ENCODE data around the gene SF1.

Gene SF1

GRCh38 chr11:64790205-64791095 is 12.1 kb upstream of the SF1 start:
- Histone ChIP-seq H3K27ac (ENCODE audit: low read length) (no peak overlapping the region), H3K9me3 (ENCODE audit: control insufficient read depth in 2 of 2, low read length in 2 of 2) (no peaks in the 10 kb centered on the region), H3K9ac (ENCODE audit: low read length in 2 of 2) (no peak overlapping the region), H3K27me3 (ENCODE audit: control insufficient read depth in 1 of 2, insufficient read depth in 2 of 2, low read length in 2 of 2) (no peaks in the 10 kb centered on the region), H3K36me3 (ENCODE audit: control insufficient read depth in 2 of 2, insufficient read depth in 2 of 2, low read length in 2 of 2) (peaks cover 0 to 10% of the 10 kb centered on the region in 2 donors), H3K4me3 (ENCODE audit: low read length in 2 of 2) (no peak overlapping the region), H3K4me1 (ENCODE audit: control insufficient read depth, insufficient read depth, low read length) (peaks cover 3% of the 10 kb centered on the region)

DNA sequence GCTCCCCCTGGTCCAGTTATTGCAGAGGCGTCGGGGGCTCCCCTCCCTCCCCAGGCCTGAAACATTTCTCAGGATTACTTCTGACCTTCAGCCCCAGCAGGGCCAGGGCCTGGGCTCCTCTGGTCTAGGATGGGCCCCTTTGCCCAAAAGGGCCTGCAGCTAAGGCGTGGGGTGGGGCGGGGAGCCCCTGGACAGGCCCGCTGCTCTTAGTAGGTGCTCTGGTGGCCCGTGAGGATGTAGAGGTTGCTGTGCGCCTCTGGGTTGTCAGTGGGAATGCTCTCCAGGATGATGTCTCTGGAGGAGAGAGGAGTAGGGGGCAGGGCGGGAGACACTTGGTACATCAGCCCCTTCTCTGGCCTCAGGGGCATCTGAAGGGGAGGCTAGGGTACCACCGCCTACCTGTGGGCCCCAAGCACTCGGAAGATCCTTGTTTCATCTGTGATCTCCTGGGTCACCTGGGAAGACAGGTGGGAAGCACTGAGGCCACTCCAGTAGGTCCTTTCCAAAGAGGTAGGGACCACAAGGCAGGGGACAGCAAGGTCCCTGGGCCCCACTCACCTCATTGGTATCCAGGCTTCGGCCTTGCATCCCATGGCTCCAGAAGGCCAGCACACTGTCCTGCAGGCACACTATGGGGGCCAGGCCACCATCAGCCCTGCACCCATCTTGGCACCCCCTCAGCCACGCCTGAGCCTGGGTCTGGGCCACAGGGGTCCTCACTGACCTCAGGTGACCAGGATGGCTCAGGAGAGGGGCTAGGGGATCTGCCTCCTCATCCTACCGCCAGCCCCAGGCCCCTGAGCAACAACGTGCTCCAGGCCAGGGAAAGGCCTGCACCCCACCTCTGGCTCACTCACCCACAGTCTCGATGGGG is 11.2 kb upstream of the SF1 start:
- H3K36me3 ChIP-seq (ENCODE audit: control insufficient read depth in 2 of 2, insufficient read depth in 2 of 2, low read length in 2 of 2) = peaks cover 0 to 10% of the 10 kb centered on the region in 2 donors
- no peak overlapping the region for H3K27ac ChIP-seq (ENCODE audit: low read length)
- H3K9me3 ChIP-seq (ENCODE audit: control insufficient read depth in 2 of 2, low read length in 2 of 2) = no peaks in the 10 kb centered on the region
- no peaks in the 10 kb centered on the region for H3K27me3 ChIP-seq (ENCODE audit: control insufficient read depth in 1 of 2, insufficient read depth in 2 of 2, low read length in 2 of 2)
- peaks cover 3% of the 10 kb centered on the region for H3K4me1 ChIP-seq (ENCODE audit: control insufficient read depth, insufficient read depth, low read length)
- H3K9ac ChIP-seq (ENCODE audit: low read length in 2 of 2) = no peak overlapping the region
- H3K4me3 ChIP-seq (ENCODE audit: low read length in 2 of 2) = no peak overlapping the region

GRCh38 chr11:64788321-64789215 is 10.2 kb upstream of the SF1 start:
- H3K4me1 ChIP-seq (ENCODE audit: control insufficient read depth, insufficient read depth, low read length) = peaks cover 3% of the 10 kb centered on the region
- no peak overlapping the region for H3K27ac ChIP-seq (ENCODE audit: low read length)
- no peak overlapping the region for H3K9ac ChIP-seq (ENCODE audit: low read length in 2 of 2)
- H3K4me3 ChIP-seq (ENCODE audit: low read length in 2 of 2) = no peak overlapping the region
- no peaks in the 10 kb centered on the region for H3K9me3 ChIP-seq (ENCODE audit: control insufficient read depth in 2 of 2, low read length in 2 of 2)
- no peaks in the 10 kb centered on the region for H3K27me3 ChIP-seq (ENCODE audit: control insufficient read depth in 1 of 2, insufficient read depth in 2 of 2, low read length in 2 of 2)
- peaks cover 0 to 10% of the 10 kb centered on the region in 2 donors for H3K36me3 ChIP-seq (ENCODE audit: control insufficient read depth in 2 of 2, insufficient read depth in 2 of 2, low read length in 2 of 2)

- Histone ChIP-seq H3K9ac (ENCODE audit: low read length in 2 of 2) (peak overlapping the region in 1 of 2 donors; percentile 21), H3K4me1 (ENCODE audit: control insufficient read depth, insufficient read depth, low read length) (peaks cover 3% of the 10 kb centered on the region), H3K27me3 (ENCODE audit: control insufficient read depth in 1 of 2, insufficient read depth in 2 of 2, low read length in 2 of 2) (no peaks in the 10 kb centered on the region), H3K27ac (ENCODE audit: low read length) (no peak overlapping the region), H3K4me3 (ENCODE audit: low read length in 2 of 2) (no peak overlapping the region), H3K36me3 (ENCODE audit: control insufficient read depth in 2 of 2, insufficient read depth in 2 of 2, low read length in 2 of 2) (peaks cover 0 to 10% of the 10 kb centered on the region in 2 donors), H3K9me3 (ENCODE audit: control insufficient read depth in 2 of 2, low read length in 2 of 2) (no peaks in the 10 kb centered on the region)
Observed at GRCh38 chr11:64787526-64788320, 9.4 kb upstream of the SF1 start.

- no peak overlapping the region for H3K27ac ChIP-seq (ENCODE audit: low read length)
- peaks cover 0 to 9% of the 10 kb centered on the region in 2 donors for H3K36me3 ChIP-seq (ENCODE audit: control insufficient read depth in 2 of 2, insufficient read depth in 2 of 2, low read length in 2 of 2)
- H3K27me3 ChIP-seq (ENCODE audit: control insufficient read depth in 1 of 2, insufficient read depth in 2 of 2, low read length in 2 of 2) = no peaks in the 10 kb centered on the region
- H3K9ac ChIP-seq (ENCODE audit: low read length in 2 of 2) = no peak overlapping the region
- no peaks in the 10 kb centered on the region for H3K9me3 ChIP-seq (ENCODE audit: control insufficient read depth in 2 of 2, low read length in 2 of 2)
- H3K4me1 ChIP-seq (ENCODE audit: control insufficient read depth, insufficient read depth, low read length) = peaks cover 3% of the 10 kb centered on the region
- no peak overlapping the region for H3K4me3 ChIP-seq (ENCODE audit: low read length in 2 of 2)
Observed at GRCh38 chr11:64786308-64786707, 8.0 kb upstream of the SF1 start.

- Histone ChIP-seq H3K27ac (ENCODE audit: low read length) (no peak overlapping the region), H3K9ac (ENCODE audit: low read length in 2 of 2) (no peak overlapping the region), H3K9me3 (ENCODE audit: control insufficient read depth in 2 of 2, low read length in 2 of 2) (no peaks in the 10 kb centered on the region), H3K27me3 (ENCODE audit: control insufficient read depth in 1 of 2, insufficient read depth in 2 of 2, low read length in 2 of 2) (no peaks in the 10 kb centered on the region), H3K36me3 (ENCODE audit: control insufficient read depth in 2 of 2, insufficient read depth in 2 of 2, low read length in 2 of 2) (peaks cover 0 to 5% of the 10 kb centered on the region in 2 donors), H3K4me1 (ENCODE audit: control insufficient read depth, insufficient read depth, low read length) (peaks cover 3% of the 10 kb centered on the region), H3K4me3 (ENCODE audit: low read length in 2 of 2) (no peak overlapping the region)
Observed at GRCh38 chr11:64784813-64785581, 6.7 kb upstream of the SF1 start.

DNA sequence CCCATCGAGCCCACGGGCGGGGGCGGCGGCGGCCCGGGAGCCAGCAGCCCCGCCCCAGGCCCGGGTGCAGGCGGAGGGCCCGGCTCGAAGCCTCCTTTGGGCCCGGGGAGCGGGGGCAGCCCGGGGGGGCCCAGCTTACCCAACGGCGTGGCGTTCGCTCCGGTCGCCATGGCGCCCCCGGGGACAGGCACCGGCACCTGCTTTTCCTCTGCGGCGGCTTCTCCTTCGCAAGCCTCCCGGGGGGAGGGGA is 194 bp downstream of the SF1 start:
- peaks cover 23 to 35% of the 10 kb centered on the region in 2 donors for H3K36me3 ChIP-seq (ENCODE audit: control insufficient read depth in 2 of 2, insufficient read depth in 2 of 2, low read length in 2 of 2)

GRCh38 chr11:64777449-64778222 is 706 bp downstream of the SF1 start:
- H3K36me3 ChIP-seq (ENCODE audit: control insufficient read depth in 2 of 2, insufficient read depth in 2 of 2, low read length in 2 of 2) = peaks cover 28 to 40% of the 10 kb centered on the region in 2 donors
- no peaks in the 10 kb centered on the region for H3K9me3 ChIP-seq (ENCODE audit: control insufficient read depth in 2 of 2, low read length in 2 of 2)
- H3K27ac ChIP-seq (ENCODE audit: low read length) = peak overlapping the region; percentile 93
- peak overlapping the region; percentile 95 to 98 for H3K4me3 ChIP-seq (ENCODE audit: low read length in 2 of 2)
- peaks cover 28% of the 10 kb centered on the region for H3K4me1 ChIP-seq (ENCODE audit: control insufficient read depth, insufficient read depth, low read length)
- no peaks in the 10 kb centered on the region for H3K27me3 ChIP-seq (ENCODE audit: control insufficient read depth in 1 of 2, insufficient read depth in 2 of 2, low read length in 2 of 2)
- peak overlapping the region; percentile 86 to 89 for H3K9ac ChIP-seq (ENCODE audit: low read length in 2 of 2)

More for the DNA sequence above, 194 bp downstream of the SF1 start:
- peaks cover 23% of the 10 kb centered on the region for H3K4me1 ChIP-seq (ENCODE audit: control insufficient read depth, insufficient read depth, low read length)
- H3K9ac ChIP-seq (ENCODE audit: low read length in 2 of 2) = peak overlapping the region; percentile 61 to 89
- H3K27me3 ChIP-seq (ENCODE audit: control insufficient read depth in 1 of 2, insufficient read depth in 2 of 2, low read length in 2 of 2) = no peaks in the 10 kb centered on the region
- H3K27ac ChIP-seq (ENCODE audit: low read length) = peak overlapping the region; percentile 93
- no peaks in the 10 kb centered on the region for H3K9me3 ChIP-seq (ENCODE audit: control insufficient read depth in 2 of 2, low read length in 2 of 2)
- H3K4me3 ChIP-seq (ENCODE audit: low read length in 2 of 2) = peak overlapping the region in 1 of 2 donors; percentile 77

GRCh38 chr11:64776875-64777274 is 1.5 kb downstream of the SF1 start:
- H3K27ac ChIP-seq (ENCODE audit: low read length) = peak overlapping the region; percentile 55
- peaks cover 31% of the 10 kb centered on the region for H3K4me1 ChIP-seq (ENCODE audit: control insufficient read depth, insufficient read depth, low read length)

More at GRCh38 chr11:64776875-64777274, 1.5 kb downstream of the SF1 start:
- Histone ChIP-seq H3K27me3 (ENCODE audit: control insufficient read depth in 1 of 2, insufficient read depth in 2 of 2, low read length in 2 of 2) (no peaks in the 10 kb centered on the region), H3K9ac (ENCODE audit: low read length in 2 of 2) (peak overlapping the region; percentile 84 to 86), H3K36me3 (ENCODE audit: control insufficient read depth in 2 of 2, insufficient read depth in 2 of 2, low read length in 2 of 2) (peaks cover 31 to 46% of the 10 kb centered on the region in 2 donors), H3K9me3 (ENCODE audit: control insufficient read depth in 2 of 2, low read length in 2 of 2) (no peaks in the 10 kb centered on the region), H3K4me3 (ENCODE audit: low read length in 2 of 2) (peak overlapping the region; percentile 95 to 98)

All from stomach smooth muscle (tissue), 2 donors.